Thoracic aorta (tissue), 2 donors: ENCODE data around the gene IL18R1. TPM values are rescaled to one million over a fixed set of nuclear protein-coding genes. Genes with fewer than 3 reads are reported as not detected.

Experiments
- ATAC-seq: fragments of 150-250 bp; one replicate; pipeline ENCODE4 v1.8.0; 2017; ENCODE audit warnings: low read depth; ENCODE audit not compliant: insufficient number of reproducible peaks, low FRiP score
- DNase-seq: peaks from one replicate; pipeline ENCODE4 v3.0.0-alpha.2; 2020; ENCODE audit warnings: low spot score
- H3K27ac ChIP-seq, 2 donors: fragments of 200-600 bp; sonication (generic); 1 replicate in 1 of 2; 2 replicates in 1 of 2; pipeline ENCODE4 v1.5.1; 2016; ENCODE audit warnings: mild to moderate bottlenecking in 2 of 2, moderate library complexity in 2 of 2
- H3K27me3 ChIP-seq: fragments of 200-600 bp; sonication (generic); replicated peaks from 2 replicates; pipeline ENCODE4 v1.6.0; 2016; ENCODE audit warnings: mild to moderate bottlenecking; ENCODE audit not compliant: insufficient read depth
- H3K36me3 ChIP-seq: fragments of 200-600 bp; sonication (generic); one replicate; pipeline ENCODE4 v1.5.1; 2016
- H3K4me1 ChIP-seq, 2 donors: fragments of 200-600 bp; sonication (generic); 1 replicate in 1 of 2; 2 replicates in 1 of 2; pipeline versions ENCODE4 v1.5.1 to v1.6.0; 2016; ENCODE audit warnings: low read depth in 2 of 2, mild to moderate bottlenecking in 1 of 2; ENCODE audit not compliant: control insufficient read depth in 1 of 2
- H3K4me3 ChIP-seq: fragments of 200-600 bp; sonication (generic); 2 replicates; pipeline ENCODE4 v1.5.1; 2016; ENCODE audit warnings: mild to moderate bottlenecking
- H3K9me3 ChIP-seq: fragments of 200-600 bp; sonication (generic); 2 replicates; pipeline ENCODE4 v1.5.1; 2016
- total RNA-seq, 2 donors: library from RNA; depleted of rRNA; stranded (reverse); fragments of >200 nt; gene quantifications; one replicate each; pipeline versions ENCODE4 v1.1.0 to v1.2.3, GENCODE V29; 2016
- TF ChIP-seq, protein P1 (sequence below): fragments of 200-600 bp; sonication (generic); IDR thresholded peaks from one replicate; pipeline ENCODE4 v1.5.1; 2019; ENCODE audit warnings: antibody characterized with exemption

IL18R1 gene
- total RNA-seq, 2 donors from 2014 or later = 9.3 to 22.2 TPM

- Histone ChIP-seq H3K27me3 (no peaks in the 10 kb centered on the region), H3K36me3 (no peaks in the 10 kb centered on the region), H3K4me3 (no peak overlapping the region), H3K9me3 (peaks cover 5% of the 10 kb centered on the region), H3K27ac (no peak overlapping the region), H3K4me1 (no peaks in the 10 kb centered on the region)
- DNase-seq = no peak
- TF ChIP-seq, protein P1, sequence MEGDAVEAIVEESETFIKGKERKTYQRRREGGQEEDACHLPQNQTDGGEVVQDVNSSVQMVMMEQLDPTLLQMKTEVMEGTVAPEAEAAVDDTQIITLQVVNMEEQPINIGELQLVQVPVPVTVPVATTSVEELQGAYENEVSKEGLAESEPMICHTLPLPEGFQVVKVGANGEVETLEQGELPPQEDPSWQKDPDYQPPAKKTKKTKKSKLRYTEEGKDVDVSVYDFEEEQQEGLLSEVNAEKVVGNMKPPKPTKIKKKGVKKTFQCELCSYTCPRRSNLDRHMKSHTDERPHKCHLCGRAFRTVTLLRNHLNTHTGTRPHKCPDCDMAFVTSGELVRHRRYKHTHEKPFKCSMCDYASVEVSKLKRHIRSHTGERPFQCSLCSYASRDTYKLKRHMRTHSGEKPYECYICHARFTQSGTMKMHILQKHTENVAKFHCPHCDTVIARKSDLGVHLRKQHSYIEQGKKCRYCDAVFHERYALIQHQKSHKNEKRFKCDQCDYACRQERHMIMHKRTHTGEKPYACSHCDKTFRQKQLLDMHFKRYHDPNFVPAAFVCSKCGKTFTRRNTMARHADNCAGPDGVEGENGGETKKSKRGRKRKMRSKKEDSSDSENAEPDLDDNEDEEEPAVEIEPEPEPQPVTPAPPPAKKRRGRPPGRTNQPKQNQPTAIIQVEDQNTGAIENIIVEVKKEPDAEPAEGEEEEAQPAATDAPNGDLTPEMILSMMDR = no peak
- no peak for ATAC-seq
These were observed 11.9 kb downstream of the IL18R1 start for GRCh38 chr2:102367331-102367971.

- ATAC-seq (no peak), DNase-seq (no peak)
- no peaks in the 10 kb centered on the region for H3K27me3 ChIP-seq
- H3K4me1 ChIP-seq = no peaks in the 10 kb centered on the region
- TF ChIP-seq, protein P1 = no peak
- no peak overlapping the region for H3K27ac ChIP-seq
- H3K36me3 ChIP-seq = no peaks in the 10 kb centered on the region
- H3K9me3 ChIP-seq = peaks cover 5% of the 10 kb centered on the region
- no peak overlapping the region for H3K4me3 ChIP-seq
These were observed 13.0 kb downstream of the IL18R1 start for GRCh38 chr2:102368461-102369109.

DNA sequence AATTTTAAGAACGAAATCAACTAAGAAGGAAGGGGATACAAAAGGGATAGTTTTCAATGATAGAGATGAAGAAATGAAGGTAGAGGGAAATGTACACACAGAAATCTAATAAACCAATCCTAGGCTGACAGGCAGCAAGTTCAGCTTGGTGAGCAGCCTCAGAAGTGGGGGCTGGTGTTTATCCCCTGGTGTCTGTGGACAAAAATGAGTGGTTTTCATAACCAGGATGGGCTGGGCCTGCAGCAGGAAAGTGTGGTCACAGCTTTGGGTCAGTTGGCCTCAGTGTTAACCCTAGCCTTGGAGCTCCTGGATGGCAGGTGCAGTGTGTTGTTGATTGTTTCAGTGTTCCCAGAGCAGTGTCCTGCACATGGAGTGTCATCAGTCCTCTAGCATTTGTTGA, 14.3 kb downstream of the IL18R1 start:
- TF ChIP-seq, protein P1 = no peak

DNA sequence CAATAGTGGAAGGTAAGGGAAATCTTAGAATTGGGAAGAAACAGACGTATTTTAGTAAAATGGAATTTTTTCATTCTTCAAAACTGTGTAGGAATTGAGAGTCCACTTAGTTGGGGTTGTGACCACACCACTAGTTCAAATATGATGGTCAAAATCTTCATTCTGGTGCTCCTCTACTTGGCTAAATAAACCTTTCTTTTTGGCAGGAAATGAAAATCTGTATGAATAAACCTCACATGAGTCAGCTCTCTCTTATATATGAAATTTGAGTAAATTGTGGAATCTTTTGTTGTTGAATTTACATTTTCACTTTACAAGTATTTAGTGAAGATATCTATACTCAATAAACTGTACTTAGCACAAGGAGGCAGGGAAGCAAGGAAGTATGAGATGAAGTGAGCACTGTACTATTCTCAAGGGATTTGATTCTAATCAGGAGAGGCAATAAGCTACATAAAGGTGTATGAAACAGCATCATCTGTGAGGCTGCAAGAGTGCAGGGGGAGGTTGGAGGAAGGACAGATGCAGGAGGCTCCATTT, 20.5 kb downstream of the IL18R1 start:
- Histone ChIP-seq H3K36me3 (no peaks in the 10 kb centered on the region), H3K4me1 (no peaks in the 10 kb centered on the region), H3K27me3 (no peaks in the 10 kb centered on the region), H3K9me3 (no peaks in the 10 kb centered on the region), H3K27ac (no peak overlapping the region), H3K4me3 (no peak overlapping the region)
- TF ChIP-seq, protein P1 = no peak
- DNase-seq (no peak), ATAC-seq (no peak)

More for the DNA sequence above, 14.3 kb downstream of the IL18R1 start:
- H3K36me3 ChIP-seq = no peaks in the 10 kb centered on the region
- H3K9me3 ChIP-seq = peaks cover 5% of the 10 kb centered on the region
- no peak overlapping the region for H3K27ac ChIP-seq
- no peak overlapping the region for H3K4me3 ChIP-seq
- ATAC-seq (no peak), DNase-seq (no peak)
- H3K27me3 ChIP-seq = no peaks in the 10 kb centered on the region
- H3K4me1 ChIP-seq = no peaks in the 10 kb centered on the region

- H3K27me3 ChIP-seq = no peaks in the 10 kb centered on the region
- H3K4me3 ChIP-seq = no peak overlapping the region
- ATAC-seq (no peak), DNase-seq (no peak)
- H3K4me1 ChIP-seq = no peaks in the 10 kb centered on the region
- TF ChIP-seq, protein P1 = no peak
- H3K36me3 ChIP-seq = no peaks in the 10 kb centered on the region
- H3K9me3 ChIP-seq = peaks cover 10% of the 10 kb centered on the region
- H3K27ac ChIP-seq = no peak overlapping the region
These were observed 28.1 kb downstream of the IL18R1 start for GRCh38 chr2:102383722-102384121.
